Astrocyte of the cerebellum (primary cell): Measurements from ENCODE around the gene MYO15B.

Experiments used
- DNase-seq: peaks from one replicate; pipeline ENCODE4 v3.0.0-alpha.2; 2011; ENCODE audit warnings: low read depth
- H3K4me3 ChIP-seq: 2 replicates; pipeline ENCODE4 v1.5.1; 2011; ENCODE audit warnings: mild to moderate bottlenecking, low read depth, low read length, moderate library complexity
- CTCF ChIP-seq: IDR thresholded peaks from 2 replicates; pipeline ENCODE4 v1.5.1; 2012; ENCODE audit warnings: low read length, low read depth, moderate library complexity, mild to moderate bottlenecking; ENCODE audit errors: missing control alignments
- in situ Hi-C: cut with HindIII; loops from 2 replicates; pipeline ENCODE4 v1.10.0; 2017; ENCODE audit warnings: low sequenced_read_pairs

MYO15B gene

GRCh38 chr17:75664099-75664549 is 76.5 kb downstream of the MYO15B start:
- no peak overlapping the region for H3K4me3 ChIP-seq

GRCh38 chr17:75665981-75666380 is 78.4 kb downstream of the MYO15B start:
- no peak for TF ChIP-seq CTCF
- no peak for DNase-seq
- in situ Hi-C loops = no loop called here
- H3K4me3 ChIP-seq = peak overlapping the region; percentile 75

More at GRCh38 chr17:75664099-75664549, 76.5 kb downstream of the MYO15B start:
- DNase-seq = no peak
- in situ Hi-C loops = no loop called here
- no peak for TF ChIP-seq CTCF

GRCh38 chr17:75666959-75667790 is 79.6 kb downstream of the MYO15B start, which contains the start of the genes RECQL5 and SAP30BP:
Gene RECQL5 (minus strand): TSS chr17:75667154. CDS start chr17:75666557, 597 bp downstream.
Gene SAP30BP (plus strand): TSS chr17:75667338. CDS start chr17:75667373, 35 bp downstream.
- TF ChIP-seq CTCF = no peak
- in situ Hi-C loops = no loop called here
- peak within 1 kb of the TSS; percentile 75 for H3K4me3 ChIP-seq
- peak; percentile 98 for DNase-seq

- TF ChIP-seq CTCF = no peak
- in situ Hi-C loops = no loop called here
These were observed 80.2 kb downstream of the MYO15B start for GRCh38 chr17:75667825-75668224.

GRCh38 chr17:75668489-75668888 is 80.9 kb downstream of the MYO15B start:
- no peak for TF ChIP-seq CTCF
- H3K4me3 ChIP-seq = peak overlapping the region; percentile 75
- in situ Hi-C loops = no loop called here
- no peak for DNase-seq

More at GRCh38 chr17:75667825-75668224, 80.2 kb downstream of the MYO15B start:
- peak overlapping the region; percentile 75 for H3K4me3 ChIP-seq
- DNase-seq = no peak

- in situ Hi-C loops = no loop called here
- no peak for TF ChIP-seq CTCF
- no peak for DNase-seq
- no peak overlapping the region for H3K4me3 ChIP-seq
These were observed 83.3 kb downstream of the MYO15B start for GRCh38 chr17:75670868-75671267.
